HepG2 (cell line): Measurements from ENCODE around the gene MREG. TPM values are rescaled to one million over a fixed set of nuclear protein-coding genes. Genes with fewer than 3 reads are reported as not detected.
"Not testable (repeated sequence)": the region's sequence is repeated elsewhere in the genome, so short reads cannot be mapped to it uniquely, and the experiment has no call there.

Experiments
- ATAC-seq: fragments of 200-7000 bp; cut with Tn5 transposase; 3 replicates; pipeline ENCODE4 v1.9.1; 2020; ENCODE audit warnings: mild to moderate bottlenecking, moderate library complexity
- BruUV-seq: library from RNA; stranded (reverse); fragments of 400-500 nt; replicated peaks from 2 replicates; lab custom pipeline; 2021; lab: Mats Ljungman, UMichigan
- CTCF ChIA-PET: fragments of 300-600 bp; formaldehyde crosslinking; extraction: SDS; loops from one replicate; lab custom pipeline; 2021; ENCODE audit warnings: low total read pairs, inconsistent platforms, low intra/inter-chr PET ratio; lab: Yijun Ruan, JAX
- POLR2A ChIA-PET: fragments of 350-600 bp; sonication (Branson Sonifier 250); formaldehyde crosslinking; loops from one replicate; lab custom pipeline; 2020; ENCODE audit warnings: antibody characterized with exemption, inconsistent platforms; lab: Yijun Ruan, JAX
- DNase-seq: peaks from one replicate; pipeline ENCODE4 v3.0.0-alpha.2; 2015; ENCODE audit warnings: low spot score
- FAIRE-seq: peaks from 3 replicates; lab custom pipeline; 2011; peaks lifted over from hg19 to GRCh38; lab: Jason Lieb, UNC
- H2AFZ ChIP-seq: one replicate; pipeline ENCODE4 v1.6.1; 2011; ENCODE audit warnings: low read length, inconsistent platforms
- H3K27ac ChIP-seq: fragments of 300-600 bp; 3 replicates; pipeline ENCODE4 v1.8.0; 2011; ENCODE audit warnings: mixed run types, mild to moderate bottlenecking, mixed read lengths, low read length, inconsistent platforms; ENCODE audit not compliant: insufficient read depth; ENCODE audit errors: extremely low read length
- H3K27me3 ChIP-seq, 2 experiments: fragments of 200-600 bp in 1 of 2; 2 replicates in 1 of 2; 3 replicates in 1 of 2; pipeline versions ENCODE4 v1.6.0 to v1.8.0; 2011; ENCODE audit warnings: low read length in 2 of 2, mild to moderate bottlenecking in 2 of 2, moderate library complexity in 2 of 2, inconsistent platforms in 1 of 2; ENCODE audit not compliant: insufficient read depth in 2 of 2, control insufficient read depth in 1 of 2
- H3K36me3 ChIP-seq, 2 experiments: fragments of 200-600 bp in 1 of 2; replicated peaks in 1 of 2; 2 replicates in 1 of 2; 3 replicates in 1 of 2; pipeline versions ENCODE4 v1.5.1 to v1.8.0; 2011; ENCODE audit warnings: low read length in 2 of 2, inconsistent platforms in 1 of 2; ENCODE audit not compliant: insufficient read depth in 2 of 2, control insufficient read depth in 1 of 2
- H3K4me1 ChIP-seq: 2 replicates; pipeline ENCODE4 v1.5.1; 2012; ENCODE audit warnings: low read length, inconsistent platforms; ENCODE audit not compliant: insufficient read depth
- H3K4me2 ChIP-seq: 2 replicates; pipeline ENCODE4 v1.6.0; 2011; ENCODE audit warnings: low read depth, low read length, inconsistent platforms
- H3K4me3 ChIP-seq, 3 experiments: fragments of 200-600 bp in 1 of 3; sonication (generic), shearing (Covaris generic) in 1 of 3; replicated peaks in 1 of 3; 2 replicates each; pipeline ENCODE4 v1.5.1; 2011 to 2016; ENCODE audit warnings: low read length in 3 of 3, inconsistent platforms in 2 of 3, low read depth in 2 of 3, mild to moderate bottlenecking in 2 of 3, control low read depth in 1 of 3, mixed read lengths in 1 of 3; ENCODE audit not compliant: insufficient read depth in 1 of 3
- H3K79me2 ChIP-seq: one replicate; pipeline ENCODE4 v1.6.1; 2011; ENCODE audit warnings: low read length, inconsistent platforms; ENCODE audit not compliant: insufficient read depth
- H3K9ac ChIP-seq: 2 replicates; pipeline ENCODE4 v1.6.0; 2011; ENCODE audit warnings: mild to moderate bottlenecking, low read depth, low read length, inconsistent platforms; ENCODE audit not compliant: insufficient read depth
- H3K9me3 ChIP-seq: 2 replicates; pipeline ENCODE4 v1.5.1; 2012; ENCODE audit warnings: mild to moderate bottlenecking, low read length
- H4K20me1 ChIP-seq: 2 replicates; pipeline ENCODE4 v1.6.0; 2011; ENCODE audit warnings: inconsistent platforms, mild to moderate bottlenecking, low read length, moderate library complexity; ENCODE audit not compliant: insufficient read depth
- FOXA3 ChIP-seq: IDR thresholded peaks from 2 replicates; pipeline ENCODE4 v1.6.1; 2016; ENCODE audit warnings: missing genetic modification reagents, missing compliant biosample characterization
- GATAD2A ChIP-seq: IDR thresholded peaks from 2 replicates; pipeline ENCODE4 v1.6.1; 2016
- HOXA3 ChIP-seq: sonication (generic); formaldehyde crosslinking; IDR thresholded peaks from 2 replicates; pipeline ENCODE4 v1.5.0; 2020; ENCODE audit warnings: missing genetic modification reagents
- KDM5B ChIP-seq: sonication (generic); formaldehyde crosslinking; IDR thresholded peaks from 2 replicates; pipeline ENCODE4 v1.4.0; 2020; ENCODE audit warnings: missing genetic modification reagents, mild to moderate bottlenecking, borderline replicate concordance
- KLF6 ChIP-seq: IDR thresholded peaks from 2 replicates; pipeline ENCODE4 v1.8.0; 2016; ENCODE audit warnings: missing biosample characterization, missing genetic modification reagents
- MED1 ChIP-seq: sonication (generic); formaldehyde crosslinking; IDR thresholded peaks from 2 replicates; pipeline ENCODE4 v1.4.0; 2020; ENCODE audit warnings: missing genetic modification reagents
- PPARG ChIP-seq: conservative IDR thresholded peaks from 2 replicates; pipeline ENCODE4 v1.6.1; 2016; ENCODE audit warnings: missing biosample characterization, missing genetic modification reagents
- RELA ChIP-seq: sonication (generic); formaldehyde crosslinking; IDR thresholded peaks from 2 replicates; pipeline ENCODE4 v1.4.0; 2020; ENCODE audit warnings: missing genetic modification reagents
- SOX6 ChIP-seq, 2 experiments: fragments of 450-650 bp in 1 of 2; sonication (generic) in 1 of 2; formaldehyde crosslinking in 1 of 2; IDR thresholded peaks; 2 replicates each; pipeline versions ENCODE4 v1.4.0 to v1.6.1; 2017 to 2020; ENCODE audit warnings: antibody characterized with exemption in 1 of 2, mild to moderate bottlenecking in 1 of 2, missing genetic modification reagents in 1 of 2
- ZNF17 ChIP-seq: sonication (generic); formaldehyde crosslinking; IDR thresholded peaks from 2 replicates; pipeline ENCODE4 v1.5.0; 2020; ENCODE audit warnings: mild to moderate bottlenecking, missing genetic modification reagents
- ZNF205 ChIP-seq: IDR thresholded peaks from 2 replicates; pipeline ENCODE4 v1.6.1; 2018; ENCODE audit warnings: missing biosample characterization, missing genetic modification reagents
- ZSCAN29 ChIP-seq: sonication (generic); formaldehyde crosslinking; conservative IDR thresholded peaks from 2 replicates; pipeline ENCODE4 v1.4.0; 2020; ENCODE audit warnings: mild to moderate bottlenecking, missing genetic modification reagents
- WGBS: methylation state at CpG from one replicate; pipeline ENCODE4 v1.1.6; 2017; ENCODE audit warnings: low lambda C conversion rate; 5-methylcytosine and 5-hydroxymethylcytosine counted together
- in situ Hi-C: cut with HindIII; loops from 2 replicates; pipeline ENCODE4 v1.10.0; 2017; ENCODE audit warnings: low pct_unique_long_range_greater_than_20kb; ENCODE audit not compliant: extremely low pct_ligation_motif_present
- intact Hi-C: fragments of 100-400 bp; cut with micrococcal nuclease; formaldehyde crosslinking; loops from one replicate; pipeline ENCODE4 v1.10.0; 2022; ENCODE audit not compliant: unreplicated experiment
- polyA plus RNA-seq, 8 experiments: library from polyadenylated mRNA; depleted of rRNA in 3 of 8; stranded (reverse) in 7 of 8; unstranded in 1 of 8; fragments of >200 nt; fragmentation: Illumina TruSeq in 4 of 8; extraction: Trizol in 4 of 8; gene quantifications; 2 replicates each; pipeline versions ENCODE4 v1.2.1 to v1.2.3, GENCODE V29; 2011 to 2016; ENCODE audit warnings: low read depth in 4 of 8, missing spikeins in 1 of 8, mixed read lengths in 1 of 8; ENCODE audit not compliant: insufficient read depth in 1 of 8
- total RNA-seq, 5 experiments: library from RNA; depleted of rRNA; stranded (reverse); fragments of >200 nt; fragmentation: Illumina TruSeq; extraction: Trizol; gene quantifications; 2 replicates each; pipeline ENCODE4 v1.2.3, GENCODE V29; 2016; ENCODE audit warnings: low read depth in 1 of 5
- TF ChIP-seq, protein P1 (sequence below): sonication (generic); formaldehyde crosslinking; IDR thresholded peaks from 2 replicates; pipeline ENCODE4 v1.4.0; 2020; ENCODE audit warnings: missing genetic modification reagents
- TF ChIP-seq, protein P2 (sequence below): sonication (generic); formaldehyde crosslinking; IDR thresholded peaks from 2 replicates; pipeline ENCODE4 v1.8.0; 2022; ENCODE audit warnings: missing genetic modification reagents, low read depth, mild to moderate bottlenecking, borderline replicate concordance
- TF ChIP-seq, protein P3 (sequence below): sonication (generic); formaldehyde crosslinking; IDR thresholded peaks from 2 replicates; pipeline ENCODE4 v1.5.1; 2020; ENCODE audit warnings: mild to moderate bottlenecking, missing genetic modification reagents, moderate library complexity

MREG gene
- total and polyA plus RNA-seq, 2 of the 13 experiments (the other 11 are each of a cell fraction or from before 2014, with no cell fraction given) = 7.5 to 23.3 TPM

DNA sequence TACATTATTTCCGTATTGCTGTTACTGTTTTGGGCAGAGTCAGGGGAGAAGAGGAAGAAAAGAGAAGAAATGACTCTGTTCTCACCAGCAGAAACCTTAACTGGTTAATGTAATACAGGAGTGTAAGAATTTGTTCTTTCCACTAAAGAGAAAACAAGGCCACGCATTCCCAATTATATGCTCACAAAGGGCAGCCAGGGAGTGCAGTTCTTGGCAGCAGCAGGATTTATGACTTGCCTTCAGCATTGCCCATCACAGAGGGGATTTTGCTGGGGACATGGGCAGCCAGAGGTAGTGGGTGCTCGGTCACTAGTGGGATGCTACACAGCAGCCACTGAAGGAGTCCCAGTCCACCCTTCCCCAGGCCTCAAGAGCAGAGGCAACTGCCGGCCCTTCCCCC, 18.4 kb downstream of the MREG start (continued):
- TF ChIP-seq, protein P1, sequence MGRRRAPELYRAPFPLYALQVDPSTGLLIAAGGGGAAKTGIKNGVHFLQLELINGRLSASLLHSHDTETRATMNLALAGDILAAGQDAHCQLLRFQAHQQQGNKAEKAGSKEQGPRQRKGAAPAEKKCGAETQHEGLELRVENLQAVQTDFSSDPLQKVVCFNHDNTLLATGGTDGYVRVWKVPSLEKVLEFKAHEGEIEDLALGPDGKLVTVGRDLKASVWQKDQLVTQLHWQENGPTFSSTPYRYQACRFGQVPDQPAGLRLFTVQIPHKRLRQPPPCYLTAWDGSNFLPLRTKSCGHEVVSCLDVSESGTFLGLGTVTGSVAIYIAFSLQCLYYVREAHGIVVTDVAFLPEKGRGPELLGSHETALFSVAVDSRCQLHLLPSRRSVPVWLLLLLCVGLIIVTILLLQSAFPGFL (CRISPR knock-in tag) = no peak
- TF ChIP-seq KLF6 (CRISPR knock-in tag) = no peak
- TF ChIP-seq, protein P2, sequence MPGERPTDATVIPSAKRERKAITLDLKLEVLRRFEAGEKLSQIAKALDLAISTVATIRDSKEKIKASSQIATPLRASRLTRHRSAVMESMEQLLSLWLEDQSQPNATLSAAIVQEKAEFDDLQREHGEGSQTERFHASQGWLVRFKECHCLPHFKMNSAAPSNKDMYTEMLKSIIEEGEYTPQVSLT (CRISPR knock-in tag) = no peak

DNA sequence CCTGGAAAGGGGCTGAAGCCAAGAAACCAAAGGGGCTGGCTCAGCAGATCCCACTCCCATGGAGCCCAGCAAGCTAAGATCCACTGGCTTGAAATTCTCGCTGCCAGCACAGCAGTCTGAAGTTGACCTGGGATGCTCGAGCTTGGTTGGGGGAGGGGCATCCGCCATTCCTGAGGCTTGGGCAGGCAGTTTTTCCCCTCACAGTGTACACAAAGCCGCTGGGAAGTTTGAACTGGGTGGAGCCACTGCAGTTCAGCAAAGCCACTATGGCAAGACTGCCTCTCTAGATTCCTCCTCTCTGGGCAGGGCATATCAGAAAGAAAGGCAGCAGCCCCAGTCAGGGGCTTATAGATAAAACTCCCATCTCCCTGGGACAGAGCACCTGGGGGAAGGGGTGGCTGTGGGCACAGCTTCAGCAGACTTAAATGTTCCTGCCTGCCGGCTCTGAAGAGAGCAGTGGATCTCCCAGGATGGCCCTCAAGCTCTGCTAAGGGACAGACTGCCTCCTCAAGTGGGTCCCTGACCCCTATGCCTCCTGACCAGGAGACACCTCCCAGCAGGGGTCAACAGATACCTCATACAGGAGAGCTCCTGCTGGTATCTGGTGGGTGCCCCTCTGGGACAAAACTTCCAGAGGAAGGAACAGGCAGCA, 24.7 kb downstream of the MREG start:
- DNase-seq (peak; percentile 89), ATAC-seq (peak; percentile 100)
- H3K9ac ChIP-seq; H3K4me3 ChIP-seq; H3K27me3 ChIP-seq; FAIRE-seq; intact Hi-C loops; H3K9me3 ChIP-seq; H2AFZ ChIP-seq; in situ Hi-C loops; CTCF ChIA-PET; BruUV-seq; H4K20me1 ChIP-seq; TF ChIP-seq SOX6 (IDR thresholded peaks at IDR 0.05): not testable (repeated sequence)
- H3K79me2 ChIP-seq = peaks cover 32% of the 10 kb centered on the region
- H3K36me3 ChIP-seq = peaks cover 3 to 23% of the 10 kb centered on the region in 2 experiments; a peak in 4 of 5 replicates
- WGBS = 6% methylated on average over 3 of the region's 5 CpGs
- peak overlapping the region; percentile 51 for H3K27ac ChIP-seq
- H3K4me2 ChIP-seq = peak overlapping the region; percentile 36; the same call in 1 of the 2 replicates
- POLR2A ChIA-PET = interaction anchor here (0.9 kb wide), 1 partner anchor 19 kb away, joined by 4 read pairs; no protein-coding TSS in a partner anchor
- peaks cover 28% of the 10 kb centered on the region for H3K4me1 ChIP-seq
- TF ChIP-seq ZNF17 (peak; percentile 97), FOXA3 (peak; percentile 85), ZSCAN29 (CRISPR knock-in tag) (0 out of 2 replicates have a peak, but pooled peaks have one; percentile 35), MED1 (CRISPR knock-in tag) (0 out of 2 replicates have a peak, but pooled peaks have one; percentile 34), RELA (CRISPR knock-in tag) (0 out of 2 replicates have a peak, but pooled peaks have one; percentile 29), GATAD2A (CRISPR knock-in tag) (peak; percentile 60), SOX6 (CRISPR knock-in tag; IDR thresholded peaks at IDR 0.05) (peak; percentile 52; the same call in 1 of the 2 replicates), HOXA3 (CRISPR knock-in tag) (peak; percentile 84), PPARG (CRISPR knock-in tag) (0 out of 2 replicates have a peak, but pooled peaks have one; percentile 40), ZNF205 (CRISPR knock-in tag) (peak; percentile 51; the same call in 1 of the 2 replicates), KDM5B (CRISPR knock-in tag) (peak; percentile 40; the same call in 1 of the 2 replicates)
- TF ChIP-seq, protein P3, sequence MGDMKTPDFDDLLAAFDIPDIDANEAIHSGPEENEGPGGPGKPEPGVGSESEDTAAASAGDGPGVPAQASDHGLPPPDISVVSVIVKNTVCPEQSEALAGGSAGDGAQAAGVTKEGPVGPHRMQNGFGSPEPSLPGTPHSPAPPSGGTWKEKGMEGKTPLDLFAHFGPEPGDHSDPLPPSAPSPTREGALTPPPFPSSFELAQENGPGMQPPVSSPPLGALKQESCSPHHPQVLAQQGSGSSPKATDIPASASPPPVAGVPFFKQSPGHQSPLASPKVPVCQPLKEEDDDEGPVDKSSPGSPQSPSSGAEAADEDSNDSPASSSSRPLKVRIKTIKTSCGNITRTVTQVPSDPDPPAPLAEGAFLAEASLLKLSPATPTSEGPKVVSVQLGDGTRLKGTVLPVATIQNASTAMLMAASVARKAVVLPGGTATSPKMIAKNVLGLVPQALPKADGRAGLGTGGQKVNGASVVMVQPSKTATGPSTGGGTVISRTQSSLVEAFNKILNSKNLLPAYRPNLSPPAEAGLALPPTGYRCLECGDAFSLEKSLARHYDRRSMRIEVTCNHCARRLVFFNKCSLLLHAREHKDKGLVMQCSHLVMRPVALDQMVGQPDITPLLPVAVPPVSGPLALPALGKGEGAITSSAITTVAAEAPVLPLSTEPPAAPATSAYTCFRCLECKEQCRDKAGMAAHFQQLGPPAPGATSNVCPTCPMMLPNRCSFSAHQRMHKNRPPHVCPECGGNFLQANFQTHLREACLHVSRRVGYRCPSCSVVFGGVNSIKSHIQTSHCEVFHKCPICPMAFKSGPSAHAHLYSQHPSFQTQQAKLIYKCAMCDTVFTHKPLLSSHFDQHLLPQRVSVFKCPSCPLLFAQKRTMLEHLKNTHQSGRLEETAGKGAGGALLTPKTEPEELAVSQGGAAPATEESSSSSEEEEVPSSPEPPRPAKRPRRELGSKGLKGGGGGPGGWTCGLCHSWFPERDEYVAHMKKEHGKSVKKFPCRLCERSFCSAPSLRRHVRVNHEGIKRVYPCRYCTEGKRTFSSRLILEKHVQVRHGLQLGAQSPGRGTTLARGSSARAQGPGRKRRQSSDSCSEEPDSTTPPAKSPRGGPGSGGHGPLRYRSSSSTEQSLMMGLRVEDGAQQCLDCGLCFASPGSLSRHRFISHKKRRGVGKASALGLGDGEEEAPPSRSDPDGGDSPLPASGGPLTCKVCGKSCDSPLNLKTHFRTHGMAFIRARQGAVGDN = peak; percentile 84
